Measurements from ENCODE around the gene MRPL42. TPM values are rescaled to one million over a fixed set of nuclear protein-coding genes. Genes with fewer than 3 reads are reported as not detected.
A peak's percentile ranks its signal among the peaks of the same experiment; 100 is the strongest.
"Not testable (repeated sequence)": the region's sequence is repeated elsewhere in the genome, so short reads cannot be mapped to it uniquely, and the experiment has no call there.

Gene MRPL42
- total RNA-seq, 1 experiment from 2014 or later, result 132 TPM

- no peak for DNase-seq (ENCODE audit: low read depth)
Observed at GRCh38 chr12:93443576-93443975, 23.7 kb upstream of the MRPL42 start.

- DNase-seq (ENCODE audit: low read depth), result no peak
Observed at GRCh38 chr12:93447555-93448290, 19.6 kb upstream of the MRPL42 start.

GRCh38 chr12:93448796-93449195 lies 18.5 kb upstream of the MRPL42 start:
- DNase-seq (ENCODE audit: low read depth), result no peak

- DNase-seq (ENCODE audit: low read depth), result no peak
Observed at GRCh38 chr12:93449277-93449676, 18.0 kb upstream of the MRPL42 start.

GRCh38 chr12:93451423-93452158 lies 15.7 kb upstream of the MRPL42 start:
- no peak for DNase-seq (ENCODE audit: low read depth)

- DNase-seq (ENCODE audit: low read depth), result peak; percentile 65
Observed at GRCh38 chr12:93453633-93454032, 13.7 kb upstream of the MRPL42 start.

- no peak for DNase-seq (ENCODE audit: low read depth)
Observed at GRCh38 chr12:93456077-93456476, 11.2 kb upstream of the MRPL42 start.

- no peak for DNase-seq (ENCODE audit: low read depth)
Observed at GRCh38 chr12:93459097-93459496, 8.2 kb upstream of the MRPL42 start.

GRCh38 chr12:93460003-93460402 lies 7.3 kb upstream of the MRPL42 start:
- no peak for DNase-seq (ENCODE audit: low read depth)

GRCh38 chr12:93460902-93461301 lies 6.4 kb upstream of the MRPL42 start:
- no peak for DNase-seq (ENCODE audit: low read depth)

- DNase-seq (ENCODE audit: low read depth), result no peak
Observed at GRCh38 chr12:93461503-93461902, 5.8 kb upstream of the MRPL42 start.

GRCh38 chr12:93465841-93466240 lies 1.5 kb upstream of the MRPL42 start:
- no peak for DNase-seq (ENCODE audit: low read depth)

GRCh38 chr12:93466625-93467350 lies 526 bp upstream of the MRPL42 start:
- DNase-seq (ENCODE audit: low read depth), result no peak

- no peak for DNase-seq (ENCODE audit: low read depth)
Observed at GRCh38 chr12:93468008-93468371, 676 bp downstream of the MRPL42 start.

GRCh38 chr12:93469386-93469785 lies 2.1 kb downstream of the MRPL42 start:
- DNase-seq (ENCODE audit: low read depth), result no peak

GRCh38 chr12:93476555-93476954 lies 9.2 kb downstream of the MRPL42 start:
- DNase-seq (ENCODE audit: low read depth), result no peak

- no peak for DNase-seq (ENCODE audit: low read depth)
Observed at GRCh38 chr12:93482721-93483120, 15.4 kb downstream of the MRPL42 start.

- no peak for DNase-seq (ENCODE audit: low read depth)
Observed at GRCh38 chr12:93483151-93483807, 16.0 kb downstream of the MRPL42 start.

- peak; percentile 89 for DNase-seq (ENCODE audit: low read depth)
Observed at GRCh38 chr12:93484315-93484981, 17.1 kb downstream of the MRPL42 start.

GRCh38 chr12:93492808-93493207 lies 25.5 kb downstream of the MRPL42 start:
- not testable (repeated sequence) for DNase-seq (ENCODE audit: low read depth)

- DNase-seq (ENCODE audit: low read depth), result no peak
Observed at GRCh38 chr12:93494096-93494495, 26.8 kb downstream of the MRPL42 start.

- DNase-seq (ENCODE audit: low read depth), result no peak
Observed at GRCh38 chr12:93497456-93497855, 30.1 kb downstream of the MRPL42 start.

Measured in M059J (cell line).